HL-60 (cell line): ENCODE results near the gene NOTCH4.

Experiments
- DNase-seq, 2 experiments: peaks; one replicate each; pipeline ENCODE4 v3.0.0-alpha.2; 2010 to 2020; ENCODE audit warnings: low read depth in 1 of 2, low spot score in 1 of 2
- H3K27ac ChIP-seq: fragments of 250-450 bp; sonication (Bioruptor Pico); replicated peaks from 2 replicates; pipeline ENCODE4 v1.5.1; 2020; ENCODE audit warnings: mild to moderate bottlenecking, moderate library complexity
- H3K27me3 ChIP-seq: fragments of 250-450 bp; sonication (Bioruptor Pico); 2 replicates; pipeline ENCODE4 v1.5.1; 2021; ENCODE audit warnings: mild to moderate bottlenecking, moderate library complexity; ENCODE audit not compliant: insufficient read depth, poor library complexity, severe bottlenecking
- H3K4me3 ChIP-seq: replicated peaks from 2 replicates; pipeline ENCODE4 v1.5.1; 2011; ENCODE audit warnings: mild to moderate bottlenecking, control low read depth, low read length; ENCODE audit not compliant: insufficient read depth
- CTCF ChIP-seq: IDR thresholded peaks from one replicate; pipeline ENCODE4 v1.5.1; 2011; ENCODE audit warnings: low read length, control low read depth, inconsistent platforms; ENCODE audit not compliant: insufficient read depth
- GABPA ChIP-seq: IDR thresholded peaks from 2 replicates; pipeline ENCODE4 v1.6.1; 2012; ENCODE audit warnings: low read depth
- POLR2AphosphoS5 ChIP-seq: IDR thresholded peaks from 2 replicates; pipeline ENCODE4 v1.6.1; 2012; ENCODE audit warnings: low read depth
- REST ChIP-seq: IDR thresholded peaks from 2 replicates; pipeline ENCODE4 v1.6.1; 2012; ENCODE audit warnings: low read depth; ENCODE audit not compliant: insufficient replicate concordance
- SPI1 ChIP-seq: IDR thresholded peaks from 2 replicates; pipeline ENCODE4 v1.6.1; 2012; ENCODE audit warnings: low read depth, mild to moderate bottlenecking, borderline replicate concordance

NOTCH4 gene

DNA sequence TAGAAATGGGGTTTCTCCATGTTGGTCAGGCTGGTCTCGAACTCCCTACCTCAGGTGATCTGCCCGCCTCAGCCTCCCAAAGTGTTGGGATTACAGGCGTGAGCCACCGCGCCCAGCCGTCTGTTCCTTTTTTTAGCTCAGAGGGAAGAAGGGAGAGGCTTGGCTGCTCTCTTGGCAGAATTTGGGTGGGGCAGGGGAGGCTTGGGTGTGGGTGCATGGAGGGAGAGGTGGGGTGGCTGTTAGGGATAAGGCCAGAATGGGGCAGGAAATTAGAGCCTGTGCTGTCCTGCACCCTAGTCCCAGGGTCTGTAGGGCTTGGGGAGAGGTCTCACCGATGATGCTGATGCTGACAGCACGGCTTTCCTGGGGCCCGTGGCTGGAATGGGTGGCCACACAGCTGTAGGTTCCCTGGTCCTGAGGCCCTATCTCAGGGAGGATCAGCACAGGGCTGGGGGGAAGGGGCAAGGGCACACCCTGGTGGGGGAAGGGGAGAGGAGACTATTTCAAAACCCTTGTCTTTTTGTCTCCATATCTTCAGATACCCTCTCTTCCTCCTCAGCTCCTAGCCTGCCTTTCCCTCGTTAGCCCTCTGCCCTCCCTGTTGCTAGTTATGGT is 41.8 kb downstream of the NOTCH4 start:
- Histone ChIP-seq H3K27ac (no peak overlapping the region), H3K27me3 (no peaks in the 10 kb centered on the region), H3K4me3 (no peak overlapping the region)
- DNase-seq = no peak
- TF ChIP-seq GABPA (no peak), CTCF (no peak), SPI1 (no peak), POLR2AphosphoS5 (no peak), REST (no peak)

DNA sequence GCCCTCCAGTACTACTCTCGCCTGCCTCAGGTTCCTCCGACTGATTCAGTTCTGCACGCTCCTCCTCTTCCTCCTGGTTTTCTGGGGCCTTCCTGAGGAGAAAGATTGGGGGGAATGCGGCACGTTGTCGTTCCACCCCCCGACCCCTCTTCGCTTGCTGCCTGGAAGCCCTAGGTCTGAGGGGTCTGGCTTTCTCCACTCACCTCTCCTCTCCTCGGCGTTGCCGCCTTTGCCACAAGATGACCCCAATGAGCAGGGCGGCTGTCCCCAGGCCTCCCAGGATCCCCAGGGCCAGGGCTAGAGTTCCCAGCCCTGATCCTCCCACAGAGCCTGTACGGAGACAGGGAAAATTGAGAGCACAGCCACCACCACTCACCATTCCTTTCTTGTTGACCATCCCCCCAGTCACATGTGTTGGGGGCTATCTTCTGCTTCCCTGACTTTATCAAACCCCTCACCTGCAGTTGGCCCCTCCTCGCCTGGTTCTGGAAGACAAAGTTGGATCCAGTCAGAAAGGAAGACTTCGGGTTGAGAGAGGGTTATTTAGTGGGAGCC is 42.6 kb downstream of the NOTCH4 start:
- no peak overlapping the region for H3K27ac ChIP-seq
- TF ChIP-seq GABPA (no peak), CTCF (no peak), SPI1 (no peak), REST (no peak), POLR2AphosphoS5 (no peak)
- DNase-seq = no peak
- no peak overlapping the region for H3K4me3 ChIP-seq
- H3K27me3 ChIP-seq = no peaks in the 10 kb centered on the region

GRCh38 chr6:32179766-32180405 is 44.0 kb downstream of the NOTCH4 start:
- Histone ChIP-seq H3K27ac (no peak overlapping the region), H3K27me3 (no peaks in the 10 kb centered on the region), H3K4me3 (no peak overlapping the region)
- TF ChIP-seq GABPA = no peak
- no peak for TF ChIP-seq CTCF
- TF ChIP-seq POLR2AphosphoS5 = no peak
- no peak for TF ChIP-seq REST
- TF ChIP-seq SPI1 = no peak
- no peak for DNase-seq
